Measurements from ENCODE around the gene LHPP.

LHPP gene

GRCh38 chr10:124649214-124649613 is 187.6 kb downstream of the LHPP start:
- DNase-seq, result no peak

GRCh38 chr10:124650263-124650662 is 188.6 kb downstream of the LHPP start:
- no peak for DNase-seq

- peak; percentile 39 for DNase-seq
Measured at GRCh38 chr10:124650820-124651401, 189.3 kb downstream of the LHPP start.

- no peak for DNase-seq
Measured at GRCh38 chr10:124651402-124651891, 189.8 kb downstream of the LHPP start.

- DNase-seq, result no peak
Measured at GRCh38 chr10:124652200-124652599, 190.6 kb downstream of the LHPP start.

GRCh38 chr10:124652701-124653100 is 191.1 kb downstream of the LHPP start:
- DNase-seq, result no peak

- no peak for DNase-seq
Measured at GRCh38 chr10:124653311-124653710, 191.7 kb downstream of the LHPP start.

- DNase-seq, result no peak
Measured at GRCh38 chr10:124653811-124654651, 192.4 kb downstream of the LHPP start.

- no peak for DNase-seq
Measured at GRCh38 chr10:124654686-124655085, 193.1 kb downstream of the LHPP start.

- no peak for DNase-seq
Measured at GRCh38 chr10:124655191-124656112, 193.8 kb downstream of the LHPP start.

- no peak for DNase-seq
Measured at GRCh38 chr10:124656113-124656490, 194.5 kb downstream of the LHPP start.

- DNase-seq, result no peak
Measured at GRCh38 chr10:124656541-124656940, 194.9 kb downstream of the LHPP start.

- DNase-seq, result no peak
Measured at GRCh38 chr10:124657806-124658205, 196.2 kb downstream of the LHPP start.

GRCh38 chr10:124658591-124659242 is 197.1 kb downstream of the LHPP start:
- DNase-seq, result no peak

- DNase-seq, result no peak
Measured at GRCh38 chr10:124659380-124659779, 197.8 kb downstream of the LHPP start.

GRCh38 chr10:124660404-124661125 is 198.9 kb downstream of the LHPP start:
- DNase-seq, result no peak

- DNase-seq, result no peak
Measured at GRCh38 chr10:124661660-124662180, 200.1 kb downstream of the LHPP start.

GRCh38 chr10:124663228-124663627 is 201.6 kb downstream of the LHPP start:
- DNase-seq, result no peak

All from activated T-cell treated with anti-CD3 and anti-CD28 coated beads for 4 hours (primary cell).